PC-3 (cell line): Measurements from ENCODE around the gene SLC7A7. TPM values are rescaled to one million over a fixed set of nuclear protein-coding genes. Genes with fewer than 3 reads are reported as not detected.
A peak's percentile ranks its signal among the peaks of the same experiment; 100 is the strongest.

Source experiments
- ATAC-seq: fragments of 200-7000 bp; cut with Tn5 transposase; 2 replicates; pipeline ENCODE4 v1.9.1; 2020; ENCODE audit warnings: mild to moderate bottlenecking, moderate library complexity
- BruUV-seq: library from RNA; stranded (reverse); fragments of 400-500 nt; replicated peaks from 2 replicates; lab custom pipeline; 2021; lab: Mats Ljungman, UMichigan
- CTCF ChIA-PET: fragments of 300-600 bp; sonication (Branson Sonifier 250); formaldehyde crosslinking; loops from one replicate; lab custom pipeline; 2022; ENCODE audit warnings: antibody characterized with exemption; lab: Charles Lee
- POLR2A ChIA-PET: fragments of 300-600 bp; sonication (Branson Sonifier 250); formaldehyde crosslinking; loops from one replicate; lab custom pipeline; 2022; ENCODE audit warnings: antibody characterized with exemption; ENCODE audit not compliant: unreplicated experiment; lab: Charles Lee
- DNase-seq: peaks from one replicate; pipeline ENCODE4 v3.0.0-alpha.2; 2015
- H2AFZ ChIP-seq: fragments of 300-600 bp; sonication (generic); 2 replicates; pipeline ENCODE4 v1.6.0; 2016; ENCODE audit warnings: antibody characterized with exemption, low read length
- H3F3A ChIP-seq: fragments of 300-600 bp; sonication (generic); one replicate; pipeline ENCODE4 v1.6.0; 2017; ENCODE audit warnings: antibody characterized with exemption, low read length, control low read depth, mild to moderate bottlenecking; ENCODE audit not compliant: unreplicated experiment
- H3K27ac ChIP-seq: fragments of 300-600 bp; sonication (generic); 2 replicates; pipeline ENCODE4 v1.5.1; 2016; ENCODE audit warnings: mild to moderate bottlenecking, low read length
- H3K27me3 ChIP-seq: fragments of 300-600 bp; sonication (generic); 2 replicates; pipeline ENCODE4 v1.6.1; 2016; ENCODE audit warnings: low read length, mixed read lengths
- H3K36me3 ChIP-seq: fragments of 300-600 bp; sonication (generic); 2 replicates; pipeline ENCODE4 v1.6.1; 2016; ENCODE audit warnings: low read depth, mixed run types, low read length, mixed read lengths
- H3K4me1 ChIP-seq: fragments of 300-600 bp; sonication (generic); 2 replicates; pipeline ENCODE4 v1.5.1; 2016; ENCODE audit warnings: low read length; ENCODE audit not compliant: insufficient read depth
- H3K4me2 ChIP-seq: fragments of 300-600 bp; sonication (generic); 2 replicates; pipeline ENCODE4 v1.6.0; 2016; ENCODE audit warnings: low read length
- H3K4me3 ChIP-seq: fragments of 300-600 bp; sonication (generic); 2 replicates; pipeline ENCODE4 v1.5.1; 2016; ENCODE audit warnings: mild to moderate bottlenecking, low read length, mixed read lengths
- H3K79me2 ChIP-seq: fragments of 300-600 bp; sonication (generic); 2 replicates; pipeline ENCODE4 v1.6.1; 2017; ENCODE audit warnings: low read length, mixed read lengths
- H3K9ac ChIP-seq: fragments of 300-600 bp; sonication (generic); 2 replicates; pipeline ENCODE4 v1.6.0; 2016; ENCODE audit warnings: mild to moderate bottlenecking, low read length
- H3K9me2 ChIP-seq: fragments of 300-600 bp; sonication (generic); replicated peaks from 2 replicates; pipeline ENCODE4 v1.6.1; 2016; ENCODE audit warnings: mixed run types, low read length, mixed read lengths
- H3K9me3 ChIP-seq: fragments of 300-600 bp; sonication (generic); 2 replicates; pipeline ENCODE4 v1.6.1; 2016; ENCODE audit warnings: low read length, mixed read lengths
- H4K20me1 ChIP-seq: fragments of 300-600 bp; sonication (generic); 2 replicates; pipeline ENCODE4 v1.6.1; 2016; ENCODE audit warnings: low read length, mixed read lengths
- CTCF ChIP-seq: fragments of 300-600 bp; sonication (generic); conservative IDR thresholded peaks from 2 replicates; pipeline ENCODE4 v1.5.1; 2017; ENCODE audit warnings: antibody characterized with exemption, low read depth, mild to moderate bottlenecking, low read length
- EZH2 ChIP-seq: fragments of 300-600 bp; sonication (generic); IDR thresholded peaks from one replicate; pipeline ENCODE4 v1.6.1; 2017; ENCODE audit warnings: antibody characterized with exemption, mild to moderate bottlenecking, low read length; ENCODE audit not compliant: unreplicated experiment
- EZH2phosphoT487 ChIP-seq: fragments of 300-600 bp; sonication (generic); IDR thresholded peaks from 2 replicates; pipeline ENCODE4 v1.6.1; 2018; ENCODE audit warnings: mild to moderate bottlenecking, antibody characterized with exemption, low read length, borderline replicate concordance
- intact Hi-C: fragments of 100-400 bp; cut with micrococcal nuclease; formaldehyde crosslinking; loops from 2 replicates; pipeline ENCODE4 v1.9.0; 2023
- total RNA-seq: library from RNA; depleted of rRNA; stranded (reverse); fragments of >200 nt; gene quantifications from 2 replicates; pipeline ENCODE4 v1.2.3, GENCODE V29; 2014

The SLC7A7 gene
- total RNA-seq, 1 experiment from 2014 or later = not detected

DNA sequence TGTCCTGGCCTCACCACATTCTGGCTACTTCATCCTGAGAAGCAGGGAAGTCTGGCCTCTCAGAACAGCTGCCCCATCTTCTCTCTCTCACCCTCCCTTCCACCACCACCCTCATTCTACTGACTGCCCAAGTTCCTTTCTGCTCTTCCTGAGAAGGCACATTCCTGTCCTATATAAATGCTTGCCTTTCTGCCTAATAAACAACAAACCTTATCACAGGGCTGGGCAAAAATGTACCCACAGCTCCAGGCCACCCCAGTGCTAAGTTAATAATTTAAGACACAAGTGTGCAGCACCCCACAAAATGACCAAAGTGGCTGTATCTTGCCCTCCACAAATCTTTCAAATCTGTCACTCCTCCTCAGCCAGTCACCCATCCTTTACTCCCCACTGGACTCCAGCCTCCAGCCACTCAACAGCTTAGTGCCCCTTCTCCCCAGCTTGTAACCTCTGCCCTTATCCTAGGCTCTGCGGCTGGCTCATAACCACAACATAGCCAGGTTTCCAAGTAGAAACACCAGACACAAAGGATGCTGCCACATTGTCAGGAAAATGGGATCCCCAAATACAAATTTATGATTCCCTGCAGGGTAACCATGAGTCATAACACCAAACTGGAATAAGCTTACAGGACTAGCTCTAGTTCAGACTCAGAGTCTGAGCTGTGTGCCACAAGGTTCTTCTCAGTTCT lies 33.8 kb downstream of the SLC7A7 start:
- Histone ChIP-seq H3K4me3 (no peak overlapping the region), H3K27ac (no peak overlapping the region), H3K4me1 (0 out of 2 replicates have a peak, but pooled peaks cover 4% of the 10 kb centered on the region), H3K9me2 (no peaks in the 10 kb centered on the region), H3K27me3 (no peaks in the 10 kb centered on the region), H4K20me1 (no peaks in the 10 kb centered on the region), H3K4me2 (no peak overlapping the region), H3F3A (no peaks in the 10 kb centered on the region), H3K79me2 (no peaks in the 10 kb centered on the region), H3K36me3 (no peaks in the 10 kb centered on the region), H3K9me3 (no peaks in the 10 kb centered on the region), H2AFZ (no peak overlapping the region), H3K9ac (no peak overlapping the region)
- ChIA-PET CTCF (interaction anchor here (0.8 to 1.0 kb wide), 2 partner anchors 72 to 128 kb away, joined by 3 read pairs; no protein-coding TSS in a partner anchor), POLR2A (interaction anchor here (0.5 to 0.6 kb wide), 2 partner anchors 64 to 138 kb away, joined by 3 to 12 read pairs; no protein-coding TSS in a partner anchor)
- TF ChIP-seq EZH2phosphoT487 (no peak), CTCF (no peak), EZH2 (no peak)
- DNase-seq = peak; percentile 45
- ATAC-seq = peak; percentile 68; the same call in 1 of the 2 replicates
- no TSS peak for BruUV-seq
- intact Hi-C loops = no loop called here

GRCh38 chr14:22780941-22781300 lies 34.3 kb downstream of the SLC7A7 start:
- H3K79me2 ChIP-seq = no peaks in the 10 kb centered on the region
- TF ChIP-seq EZH2 (no peak), CTCF (no peak), EZH2phosphoT487 (no peak)
- H3K4me2 ChIP-seq = no peak overlapping the region
- no TSS peak for BruUV-seq
- no peak overlapping the region for H3K4me3 ChIP-seq
- no peaks in the 10 kb centered on the region for H3K9me3 ChIP-seq
- H3K9me2 ChIP-seq = no peaks in the 10 kb centered on the region
- H3K36me3 ChIP-seq = no peaks in the 10 kb centered on the region
- no peak for ATAC-seq
- H2AFZ ChIP-seq = no peak overlapping the region
- no peaks in the 10 kb centered on the region for H3F3A ChIP-seq
- intact Hi-C loops = no loop called here
- POLR2A ChIA-PET = no interaction called here
- no peaks in the 10 kb centered on the region for H3K27me3 ChIP-seq
- no peak for DNase-seq
- H3K4me1 ChIP-seq = 0 out of 2 replicates have a peak, but pooled peaks cover 4% of the 10 kb centered on the region
- H3K9ac ChIP-seq = no peak overlapping the region
- H4K20me1 ChIP-seq = no peaks in the 10 kb centered on the region
- no peak overlapping the region for H3K27ac ChIP-seq
- CTCF ChIA-PET = no interaction called here

- Histone ChIP-seq H4K20me1 (no peaks in the 10 kb centered on the region), H3K4me3 (no peak overlapping the region), H3K9me2 (no peaks in the 10 kb centered on the region), H3K9ac (no peak overlapping the region), H3K27ac (no peak overlapping the region), H3K27me3 (no peaks in the 10 kb centered on the region), H3K4me1 (0 out of 2 replicates have a peak, but pooled peaks cover 4% of the 10 kb centered on the region), H3K4me2 (no peak overlapping the region), H2AFZ (no peak overlapping the region), H3K9me3 (no peaks in the 10 kb centered on the region), H3K36me3 (no peaks in the 10 kb centered on the region), H3F3A (no peaks in the 10 kb centered on the region), H3K79me2 (no peaks in the 10 kb centered on the region)
- DNase-seq (no peak), ATAC-seq (no peak)
- ChIA-PET CTCF (no interaction called here), POLR2A (no interaction called here)
- BruUV-seq = no TSS peak
- TF ChIP-seq EZH2phosphoT487 (no peak), EZH2 (no peak), CTCF (no peak)
- intact Hi-C loops = no loop called here
These were observed 35.0 kb downstream of the SLC7A7 start for GRCh38 chr14:22780105-22780679.
